PC-3 (cell line): ENCODE data around the gene ZBTB9. TPM values are rescaled to one million over a fixed set of nuclear protein-coding genes. Genes with fewer than 3 reads are reported as not detected.

ENCODE experiments used
- ATAC-seq: fragments of 200-7000 bp; cut with Tn5 transposase; 2 replicates; pipeline ENCODE4 v1.9.1; 2020; ENCODE audit warnings: mild to moderate bottlenecking, moderate library complexity
- BruUV-seq: library from RNA; stranded (reverse); fragments of 400-500 nt; replicated peaks from 2 replicates; lab custom pipeline; 2021; lab: Mats Ljungman, UMichigan
- CTCF ChIA-PET: fragments of 300-600 bp; sonication (Branson Sonifier 250); formaldehyde crosslinking; loops from one replicate; lab custom pipeline; 2022; ENCODE audit warnings: antibody characterized with exemption; lab: Charles Lee
- POLR2A ChIA-PET: fragments of 300-600 bp; sonication (Branson Sonifier 250); formaldehyde crosslinking; loops from one replicate; lab custom pipeline; 2022; ENCODE audit warnings: antibody characterized with exemption; ENCODE audit not compliant: unreplicated experiment; lab: Charles Lee
- DNase-seq: peaks from one replicate; pipeline ENCODE4 v3.0.0-alpha.2; 2015
- H2AFZ ChIP-seq: fragments of 300-600 bp; sonication (generic); 2 replicates; pipeline ENCODE4 v1.6.0; 2016; ENCODE audit warnings: antibody characterized with exemption, low read length
- H3F3A ChIP-seq: fragments of 300-600 bp; sonication (generic); one replicate; pipeline ENCODE4 v1.6.0; 2017; ENCODE audit warnings: antibody characterized with exemption, low read length, control low read depth, mild to moderate bottlenecking; ENCODE audit not compliant: unreplicated experiment
- H3K27ac ChIP-seq: fragments of 300-600 bp; sonication (generic); 2 replicates; pipeline ENCODE4 v1.5.1; 2016; ENCODE audit warnings: mild to moderate bottlenecking, low read length
- H3K27me3 ChIP-seq: fragments of 300-600 bp; sonication (generic); 2 replicates; pipeline ENCODE4 v1.6.1; 2016; ENCODE audit warnings: low read length, mixed read lengths
- H3K36me3 ChIP-seq: fragments of 300-600 bp; sonication (generic); 2 replicates; pipeline ENCODE4 v1.6.1; 2016; ENCODE audit warnings: low read depth, mixed run types, low read length, mixed read lengths
- H3K4me1 ChIP-seq: fragments of 300-600 bp; sonication (generic); 2 replicates; pipeline ENCODE4 v1.5.1; 2016; ENCODE audit warnings: low read length; ENCODE audit not compliant: insufficient read depth
- H3K4me2 ChIP-seq: fragments of 300-600 bp; sonication (generic); 2 replicates; pipeline ENCODE4 v1.6.0; 2016; ENCODE audit warnings: low read length
- H3K4me3 ChIP-seq: fragments of 300-600 bp; sonication (generic); 2 replicates; pipeline ENCODE4 v1.5.1; 2016; ENCODE audit warnings: mild to moderate bottlenecking, low read length, mixed read lengths
- H3K79me2 ChIP-seq: fragments of 300-600 bp; sonication (generic); 2 replicates; pipeline ENCODE4 v1.6.1; 2017; ENCODE audit warnings: low read length, mixed read lengths
- H3K9ac ChIP-seq: fragments of 300-600 bp; sonication (generic); 2 replicates; pipeline ENCODE4 v1.6.0; 2016; ENCODE audit warnings: mild to moderate bottlenecking, low read length
- H3K9me2 ChIP-seq: fragments of 300-600 bp; sonication (generic); replicated peaks from 2 replicates; pipeline ENCODE4 v1.6.1; 2016; ENCODE audit warnings: mixed run types, low read length, mixed read lengths
- H3K9me3 ChIP-seq: fragments of 300-600 bp; sonication (generic); 2 replicates; pipeline ENCODE4 v1.6.1; 2016; ENCODE audit warnings: low read length, mixed read lengths
- H4K20me1 ChIP-seq: fragments of 300-600 bp; sonication (generic); 2 replicates; pipeline ENCODE4 v1.6.1; 2016; ENCODE audit warnings: low read length, mixed read lengths
- CTCF ChIP-seq: fragments of 300-600 bp; sonication (generic); conservative IDR thresholded peaks from 2 replicates; pipeline ENCODE4 v1.5.1; 2017; ENCODE audit warnings: antibody characterized with exemption, low read depth, mild to moderate bottlenecking, low read length
- EZH2 ChIP-seq: fragments of 300-600 bp; sonication (generic); IDR thresholded peaks from one replicate; pipeline ENCODE4 v1.6.1; 2017; ENCODE audit warnings: antibody characterized with exemption, mild to moderate bottlenecking, low read length; ENCODE audit not compliant: unreplicated experiment
- EZH2phosphoT487 ChIP-seq: fragments of 300-600 bp; sonication (generic); IDR thresholded peaks from 2 replicates; pipeline ENCODE4 v1.6.1; 2018; ENCODE audit warnings: mild to moderate bottlenecking, antibody characterized with exemption, low read length, borderline replicate concordance
- intact Hi-C: fragments of 100-400 bp; cut with micrococcal nuclease; formaldehyde crosslinking; loops from 2 replicates; pipeline ENCODE4 v1.9.0; 2023
- total RNA-seq: library from RNA; depleted of rRNA; stranded (reverse); fragments of >200 nt; gene quantifications from 2 replicates; pipeline ENCODE4 v1.2.3, GENCODE V29; 2014

The ZBTB9 gene
- total RNA-seq, 1 experiment from 2014 or later, result 9.1 TPM

GRCh38 chr6:33413241-33414120 is 40.9 kb upstream of the ZBTB9 start:
- BruUV-seq, result no TSS peak
- ChIA-PET CTCF (no interaction called here), POLR2A (no interaction called here)
- ATAC-seq (no peak), DNase-seq (no peak)
- Histone ChIP-seq H2AFZ (no peak overlapping the region), H3K4me1 (peaks cover 33% of the 10 kb centered on the region), H3K9me2 (no peaks in the 10 kb centered on the region), H4K20me1 (no peaks in the 10 kb centered on the region), H3K36me3 (peaks cover 22% of the 10 kb centered on the region; the same call in 1 of the 2 replicates), H3K27me3 (no peaks in the 10 kb centered on the region), H3K9me3 (no peaks in the 10 kb centered on the region), H3F3A (peaks cover 1% of the 10 kb centered on the region), H3K9ac (no peak overlapping the region), H3K27ac (no peak overlapping the region), H3K79me2 (peaks cover 35% of the 10 kb centered on the region), H3K4me3 (no peak overlapping the region), H3K4me2 (no peak overlapping the region)
- TF ChIP-seq EZH2phosphoT487 (no peak), EZH2 (no peak), CTCF (no peak)
- intact Hi-C loops, result loop anchor here (10.0 kb wide), 1 partner anchor 209 kb away; the partner anchor contains the start of genes HSD17B8, RING1, RXRB and SLC39A7

DNA sequence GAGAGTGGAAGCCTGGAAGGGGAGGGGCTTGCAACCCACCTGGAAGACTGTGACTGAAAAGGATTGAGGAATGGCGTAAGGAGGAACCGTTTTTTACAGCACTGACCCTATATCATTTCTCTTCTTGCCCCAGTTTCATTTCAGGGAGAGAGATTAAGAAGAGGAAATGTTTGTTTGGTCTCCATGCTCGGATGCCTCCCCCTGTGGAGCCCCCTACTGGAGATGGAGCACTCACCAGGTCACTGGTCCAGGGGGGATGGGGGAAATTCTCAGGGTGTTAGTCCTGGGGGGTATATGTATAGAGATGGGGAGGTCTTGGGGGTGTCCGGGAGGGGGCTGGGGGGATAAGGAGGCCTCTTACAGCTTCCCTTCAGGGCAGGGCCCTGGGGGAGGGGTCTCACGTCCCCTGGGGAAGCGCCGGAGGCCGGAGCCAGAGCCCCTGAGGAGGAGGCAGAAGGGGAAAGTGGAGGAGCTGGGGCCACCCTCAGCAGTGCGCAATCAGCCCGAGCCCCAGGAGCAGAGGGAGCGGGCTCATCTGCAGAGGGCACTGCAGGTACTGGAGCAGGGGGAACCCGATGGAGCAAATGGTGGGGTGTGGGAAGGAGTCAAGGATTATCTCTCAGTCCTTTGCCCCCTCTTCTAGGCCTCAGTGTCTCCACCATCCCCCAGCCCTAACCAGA is 39.6 kb upstream of the ZBTB9 start:
- Histone ChIP-seq H3K4me3 (no peak overlapping the region), H3K4me2 (no peak overlapping the region), H3K27ac (no peak overlapping the region), H3F3A (no peaks in the 10 kb centered on the region), H3K9me2 (no peaks in the 10 kb centered on the region), H4K20me1 (no peaks in the 10 kb centered on the region), H3K9ac (no peak overlapping the region), H3K27me3 (no peaks in the 10 kb centered on the region), H3K36me3 (peaks cover 21% of the 10 kb centered on the region; the same call in 1 of the 2 replicates), H3K4me1 (peaks cover 31% of the 10 kb centered on the region), H2AFZ (no peak overlapping the region), H3K9me3 (no peaks in the 10 kb centered on the region), H3K79me2 (peaks cover 35% of the 10 kb centered on the region)
- BruUV-seq, result no TSS peak
- TF ChIP-seq CTCF, result peak; percentile 53
- no peak for TF ChIP-seq EZH2
- TF ChIP-seq EZH2phosphoT487, result no peak
- POLR2A ChIA-PET, result no interaction called here
- ATAC-seq (no peak), DNase-seq (peak; percentile 7)
- intact Hi-C loops, result loop anchor here (10.0 kb wide), 1 partner anchor 210 kb away; the partner anchor contains the start of genes HSD17B8, RING1, RXRB and SLC39A7
- CTCF ChIA-PET, result no interaction called here
